Measurements from ENCODE around the gene PTPRM. TPM values are rescaled to one million over a fixed set of nuclear protein-coding genes. Genes with fewer than 3 reads are reported as not detected.

Gene PTPRM
- total RNA-seq, 1 donor from 2014 or later = 42.1 TPM

GRCh38 chr18:8397034-8397433 is 829.9 kb downstream of the PTPRM start:
- FAIRE-seq (no peak), DNase-seq (ENCODE audit: low read depth) (no peak)
- H3K36me3 ChIP-seq (ENCODE audit: control insufficient read depth, insufficient read depth, low read length) = peaks cover 2% of the 10 kb centered on the region
- TF ChIP-seq CTCF (IDR thresholded peaks at IDR 0.05; ENCODE audit: insufficient read depth, low read length, severe bottlenecking) = no peak
- no peaks in the 10 kb centered on the region for H3K27me3 ChIP-seq (ENCODE audit: control insufficient read depth, insufficient read depth, low read length)
- H3K4me3 ChIP-seq (ENCODE audit: low read depth, low read length) = no peak overlapping the region

GRCh38 chr18:8399138-8399537 is 832.0 kb downstream of the PTPRM start:
- DNase-seq (ENCODE audit: low read depth) (no peak), FAIRE-seq (no peak)
- H3K36me3 ChIP-seq (ENCODE audit: control insufficient read depth, insufficient read depth, low read length) = peaks cover 2% of the 10 kb centered on the region

GRCh38 chr18:8400193-8400752 is 833.2 kb downstream of the PTPRM start:
- DNase-seq (ENCODE audit: low read depth) (no peak), FAIRE-seq (no peak)
- TF ChIP-seq CTCF (IDR thresholded peaks at IDR 0.05; ENCODE audit: insufficient read depth, low read length, severe bottlenecking) = no peak
- peaks cover 1% of the 10 kb centered on the region for H3K36me3 ChIP-seq (ENCODE audit: control insufficient read depth, insufficient read depth, low read length)
- H3K27me3 ChIP-seq (ENCODE audit: control insufficient read depth, insufficient read depth, low read length) = no peaks in the 10 kb centered on the region
- H3K4me3 ChIP-seq (ENCODE audit: low read depth, low read length) = no peak overlapping the region

More at GRCh38 chr18:8399138-8399537, 832.0 kb downstream of the PTPRM start:
- TF ChIP-seq CTCF (IDR thresholded peaks at IDR 0.05; ENCODE audit: insufficient read depth, low read length, severe bottlenecking) = no peak
- no peak overlapping the region for H3K4me3 ChIP-seq (ENCODE audit: low read depth, low read length)
- H3K27me3 ChIP-seq (ENCODE audit: control insufficient read depth, insufficient read depth, low read length) = no peaks in the 10 kb centered on the region

GRCh38 chr18:8400825-8401224 is 833.7 kb downstream of the PTPRM start:
- no peak for TF ChIP-seq CTCF (IDR thresholded peaks at IDR 0.05; ENCODE audit: insufficient read depth, low read length, severe bottlenecking)
- no peak for FAIRE-seq
- Histone ChIP-seq H3K36me3 (ENCODE audit: control insufficient read depth, insufficient read depth, low read length) (no peaks in the 10 kb centered on the region), H3K4me3 (ENCODE audit: low read depth, low read length) (no peak overlapping the region), H3K27me3 (ENCODE audit: control insufficient read depth, insufficient read depth, low read length) (no peaks in the 10 kb centered on the region)
- no peak for DNase-seq (ENCODE audit: low read depth)

- Histone ChIP-seq H3K4me3 (ENCODE audit: low read depth, low read length) (no peak overlapping the region), H3K36me3 (ENCODE audit: control insufficient read depth, insufficient read depth, low read length) (no peaks in the 10 kb centered on the region), H3K27me3 (ENCODE audit: control insufficient read depth, insufficient read depth, low read length) (no peaks in the 10 kb centered on the region)
- FAIRE-seq = no peak
- TF ChIP-seq CTCF (IDR thresholded peaks at IDR 0.05; ENCODE audit: insufficient read depth, low read length, severe bottlenecking) = no peak
- DNase-seq (ENCODE audit: low read depth) = no peak
Observed at GRCh38 chr18:8401606-8402005, 834.5 kb downstream of the PTPRM start.

- no peak for TF ChIP-seq CTCF (IDR thresholded peaks at IDR 0.05; ENCODE audit: insufficient read depth, low read length, severe bottlenecking)
- no peaks in the 10 kb centered on the region for H3K27me3 ChIP-seq (ENCODE audit: control insufficient read depth, insufficient read depth, low read length)
- DNase-seq (ENCODE audit: low read depth) (no peak), FAIRE-seq (no peak)
- no peaks in the 10 kb centered on the region for H3K36me3 ChIP-seq (ENCODE audit: control insufficient read depth, insufficient read depth, low read length)
- no peak overlapping the region for H3K4me3 ChIP-seq (ENCODE audit: low read depth, low read length)
Observed at GRCh38 chr18:8402237-8402636, 835.1 kb downstream of the PTPRM start.

Data from bronchial epithelial cell (primary cell).